Mesothelial cell of epicardium (in vitro differentiated cells): ENCODE data around the gene OBSCN. TPM values are rescaled to one million over a fixed set of nuclear protein-coding genes. Genes with fewer than 3 reads are reported as not detected.

Experiments used
- DNase-seq, 2 experiments: peaks; one replicate each; pipeline ENCODE4 v3.0.0; 2021; ENCODE audit warnings: low spot score in 2 of 2; ENCODE audit not compliant: unreplicated experiment in 2 of 2
- H3K27ac Mint-ChIP-seq: 2 replicates; pipeline ENCODE4 v1.8.0; 2021; ENCODE audit warnings: mixed read lengths
- H3K27me3 Mint-ChIP-seq: 2 replicates; pipeline ENCODE4 v1.8.0; 2021; ENCODE audit warnings: low read depth, mixed read lengths
- H3K36me3 Mint-ChIP-seq: 2 replicates; pipeline ENCODE4 v1.8.0; 2021; ENCODE audit warnings: mixed read lengths
- H3K4me1 Mint-ChIP-seq: 2 replicates; pipeline ENCODE4 v1.8.0; 2021; ENCODE audit warnings: mixed read lengths
- H3K4me3 Mint-ChIP-seq: 2 replicates; pipeline ENCODE4 v1.8.0; 2021; ENCODE audit warnings: mild to moderate bottlenecking, moderate library complexity, mixed read lengths
- H3K9me3 Mint-ChIP-seq: 2 replicates; pipeline ENCODE4 v1.8.0; 2021; ENCODE audit warnings: mixed read lengths
- CTCF ChIP-seq: fragments of 200-600 bp; sonication (generic); IDR thresholded peaks from one replicate; pipeline ENCODE4 v1.5.0; 2021; ENCODE audit warnings: antibody characterized with exemption; ENCODE audit not compliant: unreplicated experiment
- total RNA-seq: library from RNA; stranded (reverse); gene quantifications from 3 replicates; pipeline ENCODE4 v1.2.1, GENCODE V29; 2021

OBSCN gene
- total RNA-seq, 1 donor from 2014 or later, result 113 TPM

DNA sequence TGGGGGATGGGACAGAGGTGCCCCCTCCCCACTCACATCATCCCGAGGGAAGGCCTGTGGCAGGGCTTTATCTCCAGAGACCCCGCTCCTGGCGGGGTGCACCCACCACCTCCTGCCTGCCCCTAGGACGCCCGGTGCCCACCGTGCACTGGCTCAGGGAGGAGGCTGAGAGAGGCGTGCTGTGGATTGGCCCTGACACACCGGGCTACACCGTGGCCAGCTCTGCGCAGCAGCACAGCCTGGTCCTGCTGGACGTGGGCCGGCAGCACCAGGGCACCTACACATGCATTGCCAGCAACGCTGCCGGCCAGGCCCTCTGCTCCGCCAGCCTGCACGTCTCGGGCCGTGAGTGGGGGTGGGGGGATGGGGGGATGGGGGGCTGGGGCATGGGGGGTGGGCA is 127.1 kb downstream of the OBSCN start:
- TF ChIP-seq CTCF, result no peak
- peaks cover 3% of the 10 kb centered on the region for H3K36me3 Mint-ChIP-seq
- no peak overlapping the region for H3K27ac Mint-ChIP-seq
- no peaks in the 10 kb centered on the region for H3K9me3 Mint-ChIP-seq
- DNase-seq, result no peak
- no peaks in the 10 kb centered on the region for H3K27me3 Mint-ChIP-seq
- no peaks in the 10 kb centered on the region for H3K4me1 Mint-ChIP-seq
- no peak overlapping the region for H3K4me3 Mint-ChIP-seq

GRCh38 chr1:228335406-228336307 is 127.8 kb downstream of the OBSCN start:
- Mint-ChIP-seq H3K36me3 (peaks cover 3% of the 10 kb centered on the region), H3K4me3 (no peak overlapping the region), H3K4me1 (no peaks in the 10 kb centered on the region), H3K27me3 (no peaks in the 10 kb centered on the region), H3K9me3 (no peaks in the 10 kb centered on the region), H3K27ac (no peak overlapping the region)
- no peak for TF ChIP-seq CTCF
- no peak for DNase-seq

- peaks cover 3% of the 10 kb centered on the region for H3K36me3 Mint-ChIP-seq
- no peak for TF ChIP-seq CTCF
- DNase-seq, result no peak
- H3K9me3 Mint-ChIP-seq, result no peaks in the 10 kb centered on the region
- H3K27ac Mint-ChIP-seq, result no peak overlapping the region
- H3K4me1 Mint-ChIP-seq, result no peaks in the 10 kb centered on the region
- no peaks in the 10 kb centered on the region for H3K27me3 Mint-ChIP-seq
- H3K4me3 Mint-ChIP-seq, result no peak overlapping the region
Observed at GRCh38 chr1:228336308-228337030, 128.6 kb downstream of the OBSCN start.

- Mint-ChIP-seq H3K36me3 (peaks cover 3% of the 10 kb centered on the region), H3K4me3 (no peak overlapping the region), H3K9me3 (no peaks in the 10 kb centered on the region), H3K27ac (no peak overlapping the region), H3K27me3 (no peaks in the 10 kb centered on the region), H3K4me1 (no peaks in the 10 kb centered on the region)
- no peak for DNase-seq
- no peak for TF ChIP-seq CTCF
Observed at GRCh38 chr1:228337031-228337564, 129.3 kb downstream of the OBSCN start.

- TF ChIP-seq CTCF, result no peak
- no peak overlapping the region for H3K4me3 Mint-ChIP-seq
- no peaks in the 10 kb centered on the region for H3K27me3 Mint-ChIP-seq
- H3K9me3 Mint-ChIP-seq, result no peaks in the 10 kb centered on the region
- H3K27ac Mint-ChIP-seq, result no peak overlapping the region
- no peak for DNase-seq
- H3K36me3 Mint-ChIP-seq, result peaks cover 5% of the 10 kb centered on the region
- no peaks in the 10 kb centered on the region for H3K4me1 Mint-ChIP-seq
Observed at GRCh38 chr1:228337711-228338520, 130.1 kb downstream of the OBSCN start.
